SK-N-SH (cell line): ENCODE measurements around the gene RPS6KB2. TPM values are rescaled to one million over a fixed set of nuclear protein-coding genes. Genes with fewer than 3 reads are reported as not detected.
"Not testable (repeated sequence)": the region's sequence is repeated elsewhere in the genome, so short reads cannot be mapped to it uniquely, and the experiment has no call there.

Experiments
- CTCF ChIA-PET: fragments of 300-600, 350-600 bp; formaldehyde crosslinking; extraction: SDS; loops from one replicate; lab custom pipeline; 2021; lab: Yijun Ruan, JAX
- POLR2A ChIA-PET: fragments of 350-600 bp; sonication (Branson Sonifier 250); formaldehyde crosslinking; extraction: SDS; loops from one replicate; lab custom pipeline; 2020; ENCODE audit warnings: antibody characterized with exemption, inconsistent platforms; lab: Yijun Ruan, JAX
- DNase-seq: peaks from one replicate; pipeline ENCODE4 v3.0.0; 2012
- H2AFZ ChIP-seq: fragments of 200-600 bp; sonication (generic); 2 replicates; pipeline ENCODE4 v1.8.1; 2016; ENCODE audit warnings: antibody characterized with exemption, mild to moderate bottlenecking, low read depth
- H3F3A ChIP-seq: fragments of 200-600 bp; sonication (generic); replicated peaks from 2 replicates; pipeline ENCODE3; 2016; ENCODE audit warnings: antibody characterized with exemption, mild to moderate bottlenecking; ENCODE audit not compliant: insufficient read depth
- H3K27ac ChIP-seq, 2 experiments: fragments of 200-500 bp in 1 of 2; fragments of 200-600 bp in 1 of 2; sonication (Bioruptor generic) in 1 of 2; sonication (generic), shearing (Covaris generic) in 1 of 2; 2 replicates each; pipeline versions ENCODE4 v1.5.1 to v1.6.1; 2014 to 2016; ENCODE audit warnings: low read depth in 2 of 2, inconsistent platforms in 1 of 2, low read length in 1 of 2, mild to moderate bottlenecking in 1 of 2, mixed read lengths in 1 of 2
- H3K27me3 ChIP-seq: fragments of 200-600 bp; sonication (generic), shearing (Covaris generic); 2 replicates; pipeline ENCODE4 v1.6.1; 2016; ENCODE audit warnings: mixed run types; ENCODE audit not compliant: insufficient read depth
- H3K36me3 ChIP-seq, 2 experiments: fragments of 200-500 bp in 1 of 2; fragments of 200-600 bp in 1 of 2; sonication (Bioruptor generic) in 1 of 2; sonication (generic) in 1 of 2; replicated peaks in 1 of 2; 2 replicates each; pipeline versions ENCODE3 to v1.5.1; 2014 to 2016; ENCODE audit warnings: low read length in 1 of 2, mild to moderate bottlenecking in 1 of 2; ENCODE audit not compliant: insufficient read depth in 2 of 2, control insufficient read depth in 1 of 2
- H3K4me1 ChIP-seq, 2 experiments: fragments of 200-500 bp in 1 of 2; fragments of 200-600 bp in 1 of 2; sonication (Bioruptor generic) in 1 of 2; sonication (generic), shearing (Covaris generic) in 1 of 2; 2 replicates each; pipeline versions ENCODE4 v1.5.1 to v1.6.1; 2014 to 2016; ENCODE audit warnings: low read depth in 1 of 2, low read length in 1 of 2, mixed run types in 1 of 2; ENCODE audit not compliant: insufficient read depth in 2 of 2, control insufficient read depth in 1 of 2
- H3K4me2 ChIP-seq: fragments of 200-600 bp; sonication (generic), shearing (Covaris generic); 2 replicates; pipeline ENCODE4 v1.6.1; 2017; ENCODE audit warnings: mixed run types
- H3K4me3 ChIP-seq, 2 experiments: fragments of 200-500 bp in 1 of 2; fragments of 200-600 bp in 1 of 2; sonication (Bioruptor generic) in 1 of 2; sonication (generic), shearing (Covaris generic) in 1 of 2; 2 replicates each; pipeline versions ENCODE4 v1.5.1 to v1.8.1; 2014 to 2016; ENCODE audit warnings: low read depth in 2 of 2, inconsistent platforms in 1 of 2, low read length in 1 of 2, mild to moderate bottlenecking in 1 of 2, mixed read lengths in 1 of 2, moderate library complexity in 1 of 2
- H3K79me2 ChIP-seq: fragments of 200-600 bp; sonication (generic); 2 replicates; pipeline ENCODE4 v1.8.1; 2017; ENCODE audit warnings: mild to moderate bottlenecking; ENCODE audit not compliant: insufficient read depth
- H3K9ac ChIP-seq: fragments of 200-600 bp; sonication (generic); 2 replicates; pipeline ENCODE4 v1.6.1; 2017; ENCODE audit warnings: mixed run types
- H3K9me2 ChIP-seq: fragments of 200-600 bp; sonication (generic); 2 replicates; pipeline ENCODE4 v1.6.1; 2017; ENCODE audit warnings: mixed run types
- H3K9me3 ChIP-seq: fragments of 200-600 bp; sonication (generic); 2 replicates; pipeline ENCODE4 v1.6.1; 2017; ENCODE audit warnings: mixed run types, mild to moderate bottlenecking, moderate library complexity
- H4K20me1 ChIP-seq: fragments of 200-600 bp; sonication (generic); 2 replicates; pipeline ENCODE4 v1.6.1; 2017; ENCODE audit warnings: mild to moderate bottlenecking, mixed run types; ENCODE audit not compliant: insufficient read depth
- ELF1 ChIP-seq: IDR thresholded peaks from 2 replicates; pipeline ENCODE4 v1.4.0; 2012
- EP300 ChIP-seq, 2 experiments: IDR thresholded peaks; 2 replicates each; pipeline versions ENCODE4 v1.4.0 to v1.6.1; 2012; ENCODE audit warnings: borderline replicate concordance in 1 of 2, low read depth in 1 of 2, low read length in 1 of 2
- FOXJ3 ChIP-seq: sonication (generic); formaldehyde crosslinking; IDR thresholded peaks from 2 replicates; pipeline ENCODE4 v1.5.1; 2020; ENCODE audit warnings: mild to moderate bottlenecking, missing genetic modification reagents
- FOXM1 ChIP-seq: IDR thresholded peaks from 2 replicates; pipeline ENCODE4 v1.4.0; 2012; ENCODE audit warnings: low read depth, mild to moderate bottlenecking
- GABPA ChIP-seq: IDR thresholded peaks from 2 replicates; pipeline ENCODE4 v1.4.0; 2012; ENCODE audit warnings: low read depth, mild to moderate bottlenecking
- GATA2 ChIP-seq: sonication (generic); formaldehyde crosslinking; IDR thresholded peaks from 2 replicates; pipeline ENCODE4 v1.5.0; 2020; ENCODE audit warnings: mild to moderate bottlenecking, missing genetic modification reagents
- IRF3 ChIP-seq: fragments of 150-350 bp; IDR thresholded peaks from 2 replicates; pipeline ENCODE4 v1.6.1; 2016; ENCODE audit warnings: mild to moderate bottlenecking, low read depth, low read length
- MEF2A ChIP-seq: IDR thresholded peaks from 2 replicates; pipeline ENCODE4 v1.4.0; 2012; ENCODE audit warnings: low read depth, borderline replicate concordance
- RAD21 ChIP-seq: IDR thresholded peaks from 2 replicates; pipeline ENCODE4 v1.6.1; 2012; ENCODE audit warnings: mild to moderate bottlenecking, low read length
- REST ChIP-seq: IDR thresholded peaks from 2 replicates; pipeline ENCODE4 v1.6.1; 2012; ENCODE audit warnings: mild to moderate bottlenecking, low read depth, low read length, moderate library complexity
- TCF12 ChIP-seq: IDR thresholded peaks from 2 replicates; pipeline ENCODE4 v1.4.0; 2012
- USF1 ChIP-seq: IDR thresholded peaks from 2 replicates; pipeline ENCODE4 v1.4.0; 2012; ENCODE audit warnings: low read depth, borderline replicate concordance
- WGBS: methylation state at CpG from one replicate; pipeline ENCODE4 v1.1.6; 2017; ENCODE audit warnings: low lambda C conversion rate; 5-methylcytosine and 5-hydroxymethylcytosine counted together
- polyA plus RNA-seq, 3 experiments: library from polyadenylated mRNA; depleted of rRNA; stranded (reverse); fragments of >200 nt; gene quantifications; 2 replicates each; pipeline ENCODE4 v1.2.3, GENCODE V29; 2012

The RPS6KB2 gene
- polyA plus RNA-seq, 1 of the 3 experiments (the other 2 are of a cell fraction), result 52.0 TPM

GRCh38 chr11:67423891-67424613 is 4.2 kb upstream of the RPS6KB2 start:
- WGBS, result 82% methylated on average over 11 of the region's 34 CpGs
- H3K9ac ChIP-seq, result no peak overlapping the region
- no peaks in the 10 kb centered on the region for H3K27me3 ChIP-seq
- CTCF ChIA-PET, result interaction anchor here (0.7 to 1.7 kb wide), 2 partner anchors 23 to 41 kb away, joined by 3 to 9 read pairs; partner anchors contain the start of gene PPP1CA
- no peak overlapping the region for H2AFZ ChIP-seq
- H4K20me1 ChIP-seq, result no peaks in the 10 kb centered on the region
- H3K4me3 ChIP-seq, result no peak overlapping the region
- DNase-seq, result no peak
- H3K4me1 ChIP-seq, result peaks cover 5 to 12% of the 10 kb centered on the region in 2 experiments; a peak in 2 of 4 replicates
- POLR2A ChIA-PET, result interaction anchor here (1.4 kb wide), 1 partner anchor 22 kb away, joined by 4 read pairs; the partner anchor contains the start of gene PPP1CA
- no peaks in the 10 kb centered on the region for H3K9me3 ChIP-seq
- H3F3A ChIP-seq, result no peaks in the 10 kb centered on the region
- H3K9me2 ChIP-seq, result no peaks in the 10 kb centered on the region
- no peak for TF ChIP-seq FOXM1
- TF ChIP-seq FOXJ3 (CRISPR knock-in tag), result no peak
- TF ChIP-seq RAD21, result no peak
- no peak for TF ChIP-seq ELF1
- no peak for TF ChIP-seq EP300 (IDR thresholded peaks at IDR 0.05; ENCODE audit: borderline replicate concordance in 1 of 2, low read depth in 1 of 2, low read length in 1 of 2)
- no peak for TF ChIP-seq USF1
- TF ChIP-seq TCF12, result no peak
- no peak for TF ChIP-seq IRF3
- TF ChIP-seq REST, result no peak
- TF ChIP-seq GATA2 (CRISPR knock-in tag), result no peak
- no peak for TF ChIP-seq GABPA
- no peak for TF ChIP-seq MEF2A
- H3K4me2 ChIP-seq, result no peak overlapping the region
- peaks cover 8% of the 10 kb centered on the region for H3K79me2 ChIP-seq
- no peaks in the 10 kb centered on the region for H3K36me3 ChIP-seq
- no peak overlapping the region for H3K27ac ChIP-seq

GRCh38 chr11:67427364-67427859 is 882 bp upstream of the RPS6KB2 start:
- H3K9me3 ChIP-seq, H3K9me2 ChIP-seq, H4K20me1 ChIP-seq, H3F3A ChIP-seq, H3K27me3 ChIP-seq, H3K36me3 ChIP-seq, DNase-seq, H3K4me1 ChIP-seq: not testable (repeated sequence)
- Histone ChIP-seq H3K79me2 (peaks cover 28% of the 10 kb centered on the region), H3K4me2 (peak overlapping the region; percentile 99), H3K4me3 (peak overlapping the region; percentile 76 to 85), H3K9ac (peak overlapping the region; percentile 92), H3K27ac (peak overlapping the region in 1 of 2 experiments; percentile 49; a peak in 2 of 4 replicates), H2AFZ (peak overlapping the region; percentile 78; the same call in 1 of the 2 replicates)
- ChIA-PET POLR2A (interaction anchor here (0.6 to 1.8 kb wide), 2 partner anchors 26 to 27 kb away, joined by 3 to 6 read pairs; partner anchors contain the start of gene PPP1CA), CTCF (interaction anchor here (0.8 kb wide), 2 partner anchors 59 to 156 kb away, joined by 3 read pairs; no protein-coding TSS in a partner anchor)
- WGBS, result 80% methylated on average over 19 of the region's 19 CpGs
